ENCODE data around the gene KCNIP2.

DNA sequence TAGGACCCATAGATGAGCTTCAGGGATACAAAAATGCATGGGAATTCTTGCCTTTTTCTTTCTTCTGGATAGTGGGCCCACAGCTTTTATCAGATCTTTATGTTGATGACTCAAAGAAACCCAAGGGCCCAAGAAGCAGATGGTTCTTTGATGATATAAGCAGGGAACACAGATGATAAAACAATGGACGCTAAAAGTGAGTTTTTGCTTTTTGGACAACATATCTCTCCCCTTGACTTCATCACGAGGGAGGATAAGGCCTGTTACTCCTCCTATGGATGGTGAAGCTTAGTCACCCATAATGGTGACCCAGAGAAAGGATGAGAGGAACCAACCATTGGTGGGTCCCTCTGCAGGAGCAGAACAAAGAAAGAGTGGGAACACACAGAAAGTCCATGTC, 18.9 kb downstream of the KCNIP2 start:
- TF ChIP-seq, protein P1, sequence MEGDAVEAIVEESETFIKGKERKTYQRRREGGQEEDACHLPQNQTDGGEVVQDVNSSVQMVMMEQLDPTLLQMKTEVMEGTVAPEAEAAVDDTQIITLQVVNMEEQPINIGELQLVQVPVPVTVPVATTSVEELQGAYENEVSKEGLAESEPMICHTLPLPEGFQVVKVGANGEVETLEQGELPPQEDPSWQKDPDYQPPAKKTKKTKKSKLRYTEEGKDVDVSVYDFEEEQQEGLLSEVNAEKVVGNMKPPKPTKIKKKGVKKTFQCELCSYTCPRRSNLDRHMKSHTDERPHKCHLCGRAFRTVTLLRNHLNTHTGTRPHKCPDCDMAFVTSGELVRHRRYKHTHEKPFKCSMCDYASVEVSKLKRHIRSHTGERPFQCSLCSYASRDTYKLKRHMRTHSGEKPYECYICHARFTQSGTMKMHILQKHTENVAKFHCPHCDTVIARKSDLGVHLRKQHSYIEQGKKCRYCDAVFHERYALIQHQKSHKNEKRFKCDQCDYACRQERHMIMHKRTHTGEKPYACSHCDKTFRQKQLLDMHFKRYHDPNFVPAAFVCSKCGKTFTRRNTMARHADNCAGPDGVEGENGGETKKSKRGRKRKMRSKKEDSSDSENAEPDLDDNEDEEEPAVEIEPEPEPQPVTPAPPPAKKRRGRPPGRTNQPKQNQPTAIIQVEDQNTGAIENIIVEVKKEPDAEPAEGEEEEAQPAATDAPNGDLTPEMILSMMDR (IDR thresholded peaks at IDR 0.05) = no peak
- no peak for TF ChIP-seq POLR2A (IDR thresholded peaks at IDR 0.05)

Data from right lobe of liver (tissue), 4 donors.